Liver (tissue), 3 donors: ENCODE measurements around the gene CNP.
"Not testable (repeated sequence)": the region's sequence is repeated elsewhere in the genome, so short reads cannot be mapped to it uniquely, and the experiment has no call there.

Experiments
- ATF3 ChIP-seq: IDR thresholded peaks from 2 replicates; pipeline ENCODE4 v1.6.1; 2016; ENCODE audit warnings: antibody characterized with exemption
- CTCF ChIP-seq: fragments of 150-350 bp; IDR thresholded peaks from 2 replicates; pipeline ENCODE4 v1.5.1; 2017; ENCODE audit warnings: improper control_type of control experiment, low read depth, low read length; ENCODE audit not compliant: missing input control
- EGR1 ChIP-seq, 2 donors: IDR thresholded peaks; 2 replicates each; pipeline ENCODE4 v1.6.1; 2016 to 2018; ENCODE audit warnings: antibody characterized with exemption in 2 of 2, low read depth in 2 of 2
- FOXA1 ChIP-seq: IDR thresholded peaks from 2 replicates; pipeline ENCODE4 v1.6.1; 2016; ENCODE audit warnings: antibody characterized with exemption
- GABPA ChIP-seq, 2 donors: IDR thresholded peaks in 1 of 2; conservative IDR thresholded peaks in 1 of 2; 2 replicates each; pipeline ENCODE4 v1.6.1; 2016; ENCODE audit warnings: antibody characterized with exemption in 2 of 2, mild to moderate bottlenecking in 1 of 2, moderate library complexity in 1 of 2
- JUND ChIP-seq, 2 donors: IDR thresholded peaks; 2 replicates each; pipeline ENCODE4 v1.6.1; 2016; ENCODE audit warnings: antibody characterized with exemption in 2 of 2
- MAX ChIP-seq: IDR thresholded peaks from 2 replicates; pipeline ENCODE4 v1.6.1; 2016; ENCODE audit warnings: antibody characterized with exemption
- NR2F2 ChIP-seq: IDR thresholded peaks from 2 replicates; pipeline ENCODE4 v1.6.1; 2016; ENCODE audit warnings: antibody characterized with exemption
- YY1 ChIP-seq: IDR thresholded peaks from 2 replicates; pipeline ENCODE4 v1.6.1; 2016; ENCODE audit warnings: antibody characterized with exemption, mild to moderate bottlenecking
- TF ChIP-seq, protein P1 (sequence below): IDR thresholded peaks from 2 replicates; pipeline ENCODE4 v1.6.1; 2016; ENCODE audit warnings: antibody characterized with exemption, mild to moderate bottlenecking
- donor health status: healthy.
- donor health status: healthy.

DNA sequence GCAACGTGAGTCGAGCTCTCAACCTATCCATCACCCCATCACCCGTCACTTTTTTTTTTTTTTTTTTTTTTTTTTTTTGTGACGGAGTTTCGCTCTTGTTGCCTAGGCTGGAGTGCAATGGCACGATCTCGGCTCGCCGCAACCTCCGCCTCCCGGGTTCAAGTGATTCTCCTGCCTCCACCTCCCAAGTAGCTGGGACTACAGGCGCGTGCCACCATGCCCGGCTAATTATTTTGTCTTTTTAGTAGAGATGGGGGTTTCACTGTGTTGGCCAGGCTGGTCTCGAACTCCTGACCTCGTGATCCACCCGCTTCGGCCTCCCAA is 35.8 kb upstream of the CNP start:
- not testable (repeated sequence) for TF ChIP-seq CTCF; FOXA1; ATF3; MAX; GABPA (IDR thresholded peaks at IDR 0.05 in 1 of 2, conservative IDR thresholded peaks at IDR 0.05 in 1 of 2); EGR1 (IDR thresholded peaks at IDR 0.05; ENCODE audit: low read depth in 2 of 2); NR2F2; JUND (IDR thresholded peaks at IDR 0.05); YY1
- TF ChIP-seq, protein P1, sequence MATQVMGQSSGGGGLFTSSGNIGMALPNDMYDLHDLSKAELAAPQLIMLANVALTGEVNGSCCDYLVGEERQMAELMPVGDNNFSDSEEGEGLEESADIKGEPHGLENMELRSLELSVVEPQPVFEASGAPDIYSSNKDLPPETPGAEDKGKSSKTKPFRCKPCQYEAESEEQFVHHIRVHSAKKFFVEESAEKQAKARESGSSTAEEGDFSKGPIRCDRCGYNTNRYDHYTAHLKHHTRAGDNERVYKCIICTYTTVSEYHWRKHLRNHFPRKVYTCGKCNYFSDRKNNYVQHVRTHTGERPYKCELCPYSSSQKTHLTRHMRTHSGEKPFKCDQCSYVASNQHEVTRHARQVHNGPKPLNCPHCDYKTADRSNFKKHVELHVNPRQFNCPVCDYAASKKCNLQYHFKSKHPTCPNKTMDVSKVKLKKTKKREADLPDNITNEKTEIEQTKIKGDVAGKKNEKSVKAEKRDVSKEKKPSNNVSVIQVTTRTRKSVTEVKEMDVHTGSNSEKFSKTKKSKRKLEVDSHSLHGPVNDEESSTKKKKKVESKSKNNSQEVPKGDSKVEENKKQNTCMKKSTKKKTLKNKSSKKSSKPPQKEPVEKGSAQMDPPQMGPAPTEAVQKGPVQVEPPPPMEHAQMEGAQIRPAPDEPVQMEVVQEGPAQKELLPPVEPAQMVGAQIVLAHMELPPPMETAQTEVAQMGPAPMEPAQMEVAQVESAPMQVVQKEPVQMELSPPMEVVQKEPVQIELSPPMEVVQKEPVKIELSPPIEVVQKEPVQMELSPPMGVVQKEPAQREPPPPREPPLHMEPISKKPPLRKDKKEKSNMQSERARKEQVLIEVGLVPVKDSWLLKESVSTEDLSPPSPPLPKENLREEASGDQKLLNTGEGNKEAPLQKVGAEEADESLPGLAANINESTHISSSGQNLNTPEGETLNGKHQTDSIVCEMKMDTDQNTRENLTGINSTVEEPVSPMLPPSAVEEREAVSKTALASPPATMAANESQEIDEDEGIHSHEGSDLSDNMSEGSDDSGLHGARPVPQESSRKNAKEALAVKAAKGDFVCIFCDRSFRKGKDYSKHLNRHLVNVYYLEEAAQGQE: not testable (repeated sequence)
